ENCODE measurements around the gene CHD9.

DNA sequence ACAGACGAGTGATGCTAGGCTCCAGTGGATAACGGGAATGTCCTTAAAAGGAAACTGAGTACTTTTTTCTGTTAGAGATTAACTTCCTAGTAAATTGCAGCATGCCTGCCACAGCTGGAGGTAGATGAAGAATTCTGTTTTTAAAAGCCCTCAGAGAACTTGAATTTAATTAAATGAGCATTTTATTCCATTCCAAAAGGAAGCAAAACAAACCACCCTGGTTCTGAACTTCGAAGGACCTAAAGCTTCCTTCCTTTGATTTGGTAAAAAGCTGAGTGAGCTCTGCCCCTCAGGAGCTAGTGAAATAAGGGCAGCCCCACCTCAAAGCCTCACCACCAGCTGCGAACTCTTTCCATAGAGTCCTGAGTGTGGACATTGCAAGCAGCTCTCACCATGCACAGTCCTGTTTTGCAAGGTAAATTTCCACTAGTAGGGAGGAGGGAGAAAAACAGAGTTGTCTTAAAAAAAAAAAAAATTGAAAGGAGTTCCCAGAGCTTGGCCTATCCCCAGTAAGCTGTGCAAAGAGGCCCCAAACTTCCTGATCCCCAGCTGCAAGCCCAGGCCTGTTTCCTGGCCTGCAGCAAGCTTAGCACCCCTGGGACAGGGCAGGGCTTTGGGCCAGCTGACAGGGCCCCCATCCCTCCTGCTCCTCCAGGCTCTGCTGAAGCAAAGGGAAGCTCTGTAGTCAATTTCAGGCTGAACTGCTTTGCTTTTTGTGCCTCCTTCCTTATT lies 13.3 kb upstream of the CHD9 start:
- TF ChIP-seq, protein P1, sequence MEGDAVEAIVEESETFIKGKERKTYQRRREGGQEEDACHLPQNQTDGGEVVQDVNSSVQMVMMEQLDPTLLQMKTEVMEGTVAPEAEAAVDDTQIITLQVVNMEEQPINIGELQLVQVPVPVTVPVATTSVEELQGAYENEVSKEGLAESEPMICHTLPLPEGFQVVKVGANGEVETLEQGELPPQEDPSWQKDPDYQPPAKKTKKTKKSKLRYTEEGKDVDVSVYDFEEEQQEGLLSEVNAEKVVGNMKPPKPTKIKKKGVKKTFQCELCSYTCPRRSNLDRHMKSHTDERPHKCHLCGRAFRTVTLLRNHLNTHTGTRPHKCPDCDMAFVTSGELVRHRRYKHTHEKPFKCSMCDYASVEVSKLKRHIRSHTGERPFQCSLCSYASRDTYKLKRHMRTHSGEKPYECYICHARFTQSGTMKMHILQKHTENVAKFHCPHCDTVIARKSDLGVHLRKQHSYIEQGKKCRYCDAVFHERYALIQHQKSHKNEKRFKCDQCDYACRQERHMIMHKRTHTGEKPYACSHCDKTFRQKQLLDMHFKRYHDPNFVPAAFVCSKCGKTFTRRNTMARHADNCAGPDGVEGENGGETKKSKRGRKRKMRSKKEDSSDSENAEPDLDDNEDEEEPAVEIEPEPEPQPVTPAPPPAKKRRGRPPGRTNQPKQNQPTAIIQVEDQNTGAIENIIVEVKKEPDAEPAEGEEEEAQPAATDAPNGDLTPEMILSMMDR (IDR thresholded peaks at IDR 0.05) = no peak
- no peak for TF ChIP-seq POLR2A (IDR thresholded peaks at IDR 0.05)
